Measurements from ENCODE around the gene AHCTF1. TPM values are rescaled to one million over a fixed set of nuclear protein-coding genes. Genes with fewer than 3 reads are reported as not detected.

Gene AHCTF1
- total and polyA plus RNA-seq, 9 of the 15 experiments (the other 6 are each of a cell fraction or from before 2014, with no cell fraction given): 9.4 to 102 (median 47.6) TPM

DNA sequence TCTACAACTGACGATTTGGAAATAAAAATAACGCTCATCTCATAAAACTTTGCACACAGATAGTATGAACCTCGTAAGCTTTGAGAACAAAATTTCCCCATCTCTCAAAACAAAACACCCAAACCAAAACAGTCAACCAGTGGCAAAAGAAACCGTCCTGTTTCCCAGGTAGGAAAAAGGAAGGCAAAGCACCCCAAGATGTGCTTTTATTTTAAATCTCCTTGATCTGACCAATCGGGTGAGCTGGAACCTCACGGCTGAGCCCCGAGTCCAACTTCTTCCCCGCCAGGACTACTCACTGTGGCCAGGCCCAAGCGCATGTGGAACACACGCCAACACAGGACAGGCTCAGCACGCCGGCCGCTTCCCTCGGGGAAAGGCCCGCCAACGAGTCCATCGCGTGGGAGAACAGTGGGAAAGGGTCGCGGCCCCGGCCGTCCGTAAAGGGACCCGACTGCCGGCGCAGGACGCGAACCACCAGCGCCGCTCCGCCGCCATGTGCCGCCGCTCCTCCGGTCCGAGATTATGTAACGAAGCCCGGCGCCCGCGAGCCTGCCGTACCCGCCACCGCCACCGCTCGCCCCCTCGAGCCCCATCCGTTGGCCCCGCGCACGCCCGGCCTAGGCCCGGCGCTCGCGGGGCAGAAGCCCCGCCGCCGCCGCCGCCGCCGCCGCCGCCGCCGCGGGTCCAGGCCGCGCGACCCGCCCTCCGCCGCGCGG, 759 bp downstream of the AHCTF1 start (continued):
- TF ChIP-seq, protein P1, sequence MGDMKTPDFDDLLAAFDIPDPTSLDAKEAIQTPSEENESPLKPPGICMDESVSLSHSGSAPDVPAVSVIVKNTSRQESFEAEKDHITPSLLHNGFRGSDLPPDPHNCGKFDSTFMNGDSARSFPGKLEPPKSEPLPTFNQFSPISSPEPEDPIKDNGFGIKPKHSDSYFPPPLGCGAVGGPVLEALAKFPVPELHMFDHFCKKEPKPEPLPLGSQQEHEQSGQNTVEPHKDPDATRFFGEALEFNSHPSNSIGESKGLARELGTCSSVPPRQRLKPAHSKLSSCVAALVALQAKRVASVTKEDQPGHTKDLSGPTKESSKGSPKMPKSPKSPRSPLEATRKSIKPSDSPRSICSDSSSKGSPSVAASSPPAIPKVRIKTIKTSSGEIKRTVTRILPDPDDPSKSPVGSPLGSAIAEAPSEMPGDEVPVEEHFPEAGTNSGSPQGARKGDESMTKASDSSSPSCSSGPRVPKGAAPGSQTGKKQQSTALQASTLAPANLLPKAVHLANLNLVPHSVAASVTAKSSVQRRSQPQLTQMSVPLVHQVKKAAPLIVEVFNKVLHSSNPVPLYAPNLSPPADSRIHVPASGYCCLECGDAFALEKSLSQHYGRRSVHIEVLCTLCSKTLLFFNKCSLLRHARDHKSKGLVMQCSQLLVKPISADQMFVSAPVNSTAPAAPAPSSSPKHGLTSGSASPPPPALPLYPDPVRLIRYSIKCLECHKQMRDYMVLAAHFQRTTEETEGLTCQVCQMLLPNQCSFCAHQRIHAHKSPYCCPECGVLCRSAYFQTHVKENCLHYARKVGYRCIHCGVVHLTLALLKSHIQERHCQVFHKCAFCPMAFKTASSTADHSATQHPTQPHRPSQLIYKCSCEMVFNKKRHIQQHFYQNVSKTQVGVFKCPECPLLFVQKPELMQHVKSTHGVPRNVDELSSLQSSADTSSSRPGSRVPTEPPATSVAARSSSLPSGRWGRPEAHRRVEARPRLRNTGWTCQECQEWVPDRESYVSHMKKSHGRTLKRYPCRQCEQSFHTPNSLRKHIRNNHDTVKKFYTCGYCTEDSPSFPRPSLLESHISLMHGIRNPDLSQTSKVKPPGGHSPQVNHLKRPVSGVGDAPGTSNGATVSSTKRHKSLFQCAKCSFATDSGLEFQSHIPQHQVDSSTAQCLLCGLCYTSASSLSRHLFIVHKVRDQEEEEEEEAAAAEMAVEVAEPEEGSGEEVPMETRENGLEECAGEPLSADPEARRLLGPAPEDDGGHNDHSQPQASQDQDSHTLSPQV (IDR thresholded peaks at IDR 0.05): peak; percentile 73; the same call in 1 of the 2 replicates
- no peak for TF ChIP-seq NRF1 (conservative IDR thresholded peaks at IDR 0.05 in 1 of 2, IDR thresholded peaks at IDR 0.05 in 1 of 2)
- TF ChIP-seq HDAC6 (IDR thresholded peaks at IDR 0.05; ENCODE audit: low read depth, low read length): no peak
- TF ChIP-seq, protein P2, sequence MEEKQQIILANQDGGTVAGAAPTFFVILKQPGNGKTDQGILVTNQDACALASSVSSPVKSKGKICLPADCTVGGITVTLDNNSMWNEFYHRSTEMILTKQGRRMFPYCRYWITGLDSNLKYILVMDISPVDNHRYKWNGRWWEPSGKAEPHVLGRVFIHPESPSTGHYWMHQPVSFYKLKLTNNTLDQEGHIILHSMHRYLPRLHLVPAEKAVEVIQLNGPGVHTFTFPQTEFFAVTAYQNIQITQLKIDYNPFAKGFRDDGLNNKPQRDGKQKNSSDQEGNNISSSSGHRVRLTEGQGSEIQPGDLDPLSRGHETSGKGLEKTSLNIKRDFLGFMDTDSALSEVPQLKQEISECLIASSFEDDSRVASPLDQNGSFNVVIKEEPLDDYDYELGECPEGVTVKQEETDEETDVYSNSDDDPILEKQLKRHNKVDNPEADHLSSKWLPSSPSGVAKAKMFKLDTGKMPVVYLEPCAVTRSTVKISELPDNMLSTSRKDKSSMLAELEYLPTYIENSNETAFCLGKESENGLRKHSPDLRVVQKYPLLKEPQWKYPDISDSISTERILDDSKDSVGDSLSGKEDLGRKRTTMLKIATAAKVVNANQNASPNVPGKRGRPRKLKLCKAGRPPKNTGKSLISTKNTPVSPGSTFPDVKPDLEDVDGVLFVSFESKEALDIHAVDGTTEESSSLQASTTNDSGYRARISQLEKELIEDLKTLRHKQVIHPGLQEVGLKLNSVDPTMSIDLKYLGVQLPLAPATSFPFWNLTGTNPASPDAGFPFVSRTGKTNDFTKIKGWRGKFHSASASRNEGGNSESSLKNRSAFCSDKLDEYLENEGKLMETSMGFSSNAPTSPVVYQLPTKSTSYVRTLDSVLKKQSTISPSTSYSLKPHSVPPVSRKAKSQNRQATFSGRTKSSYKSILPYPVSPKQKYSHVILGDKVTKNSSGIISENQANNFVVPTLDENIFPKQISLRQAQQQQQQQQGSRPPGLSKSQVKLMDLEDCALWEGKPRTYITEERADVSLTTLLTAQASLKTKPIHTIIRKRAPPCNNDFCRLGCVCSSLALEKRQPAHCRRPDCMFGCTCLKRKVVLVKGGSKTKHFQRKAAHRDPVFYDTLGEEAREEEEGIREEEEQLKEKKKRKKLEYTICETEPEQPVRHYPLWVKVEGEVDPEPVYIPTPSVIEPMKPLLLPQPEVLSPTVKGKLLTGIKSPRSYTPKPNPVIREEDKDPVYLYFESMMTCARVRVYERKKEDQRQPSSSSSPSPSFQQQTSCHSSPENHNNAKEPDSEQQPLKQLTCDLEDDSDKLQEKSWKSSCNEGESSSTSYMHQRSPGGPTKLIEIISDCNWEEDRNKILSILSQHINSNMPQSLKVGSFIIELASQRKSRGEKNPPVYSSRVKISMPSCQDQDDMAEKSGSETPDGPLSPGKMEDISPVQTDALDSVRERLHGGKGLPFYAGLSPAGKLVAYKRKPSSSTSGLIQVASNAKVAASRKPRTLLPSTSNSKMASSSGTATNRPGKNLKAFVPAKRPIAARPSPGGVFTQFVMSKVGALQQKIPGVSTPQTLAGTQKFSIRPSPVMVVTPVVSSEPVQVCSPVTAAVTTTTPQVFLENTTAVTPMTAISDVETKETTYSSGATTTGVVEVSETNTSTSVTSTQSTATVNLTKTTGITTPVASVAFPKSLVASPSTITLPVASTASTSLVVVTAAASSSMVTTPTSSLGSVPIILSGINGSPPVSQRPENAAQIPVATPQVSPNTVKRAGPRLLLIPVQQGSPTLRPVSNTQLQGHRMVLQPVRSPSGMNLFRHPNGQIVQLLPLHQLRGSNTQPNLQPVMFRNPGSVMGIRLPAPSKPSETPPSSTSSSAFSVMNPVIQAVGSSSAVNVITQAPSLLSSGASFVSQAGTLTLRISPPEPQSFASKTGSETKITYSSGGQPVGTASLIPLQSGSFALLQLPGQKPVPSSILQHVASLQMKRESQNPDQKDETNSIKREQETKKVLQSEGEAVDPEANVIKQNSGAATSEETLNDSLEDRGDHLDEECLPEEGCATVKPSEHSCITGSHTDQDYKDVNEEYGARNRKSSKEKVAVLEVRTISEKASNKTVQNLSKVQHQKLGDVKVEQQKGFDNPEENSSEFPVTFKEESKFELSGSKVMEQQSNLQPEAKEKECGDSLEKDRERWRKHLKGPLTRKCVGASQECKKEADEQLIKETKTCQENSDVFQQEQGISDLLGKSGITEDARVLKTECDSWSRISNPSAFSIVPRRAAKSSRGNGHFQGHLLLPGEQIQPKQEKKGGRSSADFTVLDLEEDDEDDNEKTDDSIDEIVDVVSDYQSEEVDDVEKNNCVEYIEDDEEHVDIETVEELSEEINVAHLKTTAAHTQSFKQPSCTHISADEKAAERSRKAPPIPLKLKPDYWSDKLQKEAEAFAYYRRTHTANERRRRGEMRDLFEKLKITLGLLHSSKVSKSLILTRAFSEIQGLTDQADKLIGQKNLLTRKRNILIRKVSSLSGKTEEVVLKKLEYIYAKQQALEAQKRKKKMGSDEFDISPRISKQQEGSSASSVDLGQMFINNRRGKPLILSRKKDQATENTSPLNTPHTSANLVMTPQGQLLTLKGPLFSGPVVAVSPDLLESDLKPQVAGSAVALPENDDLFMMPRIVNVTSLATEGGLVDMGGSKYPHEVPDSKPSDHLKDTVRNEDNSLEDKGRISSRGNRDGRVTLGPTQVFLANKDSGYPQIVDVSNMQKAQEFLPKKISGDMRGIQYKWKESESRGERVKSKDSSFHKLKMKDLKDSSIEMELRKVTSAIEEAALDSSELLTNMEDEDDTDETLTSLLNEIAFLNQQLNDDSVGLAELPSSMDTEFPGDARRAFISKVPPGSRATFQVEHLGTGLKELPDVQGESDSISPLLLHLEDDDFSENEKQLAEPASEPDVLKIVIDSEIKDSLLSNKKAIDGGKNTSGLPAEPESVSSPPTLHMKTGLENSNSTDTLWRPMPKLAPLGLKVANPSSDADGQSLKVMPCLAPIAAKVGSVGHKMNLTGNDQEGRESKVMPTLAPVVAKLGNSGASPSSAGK (IDR thresholded peaks at IDR 0.05): peak; percentile 93
- TF ChIP-seq ZNF668 (CRISPR knock-in tag; IDR thresholded peaks at IDR 0.05): 0 out of 2 replicates have a peak, but pooled peaks have one; percentile 14
- TF ChIP-seq MTA1 (IDR thresholded peaks at IDR 0.05; ENCODE audit: borderline replicate concordance): no peak
- 0 out of 2 replicates have a peak, but pooled peaks have one; percentile 18 for TF ChIP-seq RAD51 (IDR thresholded peaks at IDR 0.05; ENCODE audit: borderline replicate concordance, low read depth)
- 0 out of 2 replicates have a peak, but pooled peaks have one; percentile 10 for TF ChIP-seq CREM (IDR thresholded peaks at IDR 0.05; ENCODE audit: low read depth)
- 0 out of 2 replicates have a peak, but pooled peaks have one; percentile 61 for TF ChIP-seq ZNF589 (CRISPR knock-in tag; IDR thresholded peaks at IDR 0.05; ENCODE audit: low read depth)
- TF ChIP-seq XRCC5 (IDR thresholded peaks at IDR 0.05; ENCODE audit: low read depth, low read length): no peak
- peak; percentile 40; the same call in 1 of the 2 replicates for TF ChIP-seq ZNF766 (CRISPR knock-in tag; conservative IDR thresholded peaks at IDR 0.05)

Data from K562 (cell line).